T-helper 17 cell (primary cell): ENCODE results near the gene NFS1. TPM values are rescaled to one million over a fixed set of nuclear protein-coding genes. Genes with fewer than 3 reads are reported as not detected.

ENCODE experiments used
- ATAC-seq: fragments of 150-1000 bp; cut with Tn5 transposase; 2 replicates; pipeline ENCODE4 v1.10.0; 2021; ENCODE audit warnings: mild to moderate bottlenecking, moderate library complexity
- DNase-seq, 3 donors: peaks; one replicate each; pipeline versions ENCODE4 v3.0.0 to v3.0.0-alpha.2; 2020 to 2021
- H3K9me3 ChIP-seq: one replicate; pipeline ENCODE4 v1.7.0; 2013; ENCODE audit warnings: low read length, mild to moderate bottlenecking; ENCODE audit not compliant: control insufficient read depth, poor library complexity, severe bottlenecking
- H3K27ac Mint-ChIP-seq: one replicate; pipeline ENCODE4 v1.8.0; 2022; ENCODE audit warnings: mild to moderate bottlenecking, moderate library complexity, mixed read lengths
- H3K27me3 Mint-ChIP-seq: one replicate; pipeline ENCODE4 v1.8.0; 2022; ENCODE audit warnings: mixed read lengths
- H3K36me3 Mint-ChIP-seq: one replicate; pipeline ENCODE4 v1.8.0; 2022; ENCODE audit warnings: low read depth, mixed read lengths
- H3K4me1 Mint-ChIP-seq: one replicate; pipeline ENCODE4 v1.8.0; 2022; ENCODE audit warnings: mild to moderate bottlenecking, mixed read lengths
- H3K4me3 Mint-ChIP-seq: one replicate; pipeline ENCODE4 v1.8.0; 2022; ENCODE audit warnings: mild to moderate bottlenecking, moderate library complexity, mixed read lengths
- total RNA-seq, 4 donors: library from RNA in 2 of 4; stranded (reverse) in 2 of 4; gene quantifications; one replicate each; pipeline ENCODE4 v1.2.3 and lab custom pipeline; 2022 to 2026

The NFS1 gene
- total RNA-seq, 2 donors from 2014 or later = 16.8 to 19.4 TPM

- DNase-seq (no peak), ATAC-seq (no peak)
- H3K9me3 ChIP-seq = no peaks in the 10 kb centered on the region
- no peaks in the 10 kb centered on the region for H3K27me3 Mint-ChIP-seq
- peak overlapping the region; percentile 79 for H3K27ac Mint-ChIP-seq
- H3K4me3 Mint-ChIP-seq = no peak overlapping the region
- H3K4me1 Mint-ChIP-seq = peaks cover 18% of the 10 kb centered on the region
- H3K36me3 Mint-ChIP-seq = peaks cover 3% of the 10 kb centered on the region
Measured at GRCh38 chr20:35651958-35652357, 47.2 kb downstream of the NFS1 start.

- H3K9me3 ChIP-seq = no peaks in the 10 kb centered on the region
- ATAC-seq (no peak), DNase-seq (no peak)
- Mint-ChIP-seq H3K4me1 (peaks cover 19% of the 10 kb centered on the region), H3K4me3 (no peak overlapping the region), H3K27me3 (no peaks in the 10 kb centered on the region), H3K27ac (peak overlapping the region; percentile 79), H3K36me3 (peaks cover 3% of the 10 kb centered on the region)
Measured at GRCh38 chr20:35650632-35651031, 48.5 kb downstream of the NFS1 start.

GRCh38 chr20:35648836-35649235 is 50.3 kb downstream of the NFS1 start:
- peaks cover 30% of the 10 kb centered on the region for H3K4me1 Mint-ChIP-seq
- peak overlapping the region; percentile 77 for H3K27ac Mint-ChIP-seq
- DNase-seq = no peak
- ATAC-seq = no peak
- H3K36me3 Mint-ChIP-seq = peaks cover 3% of the 10 kb centered on the region
- H3K9me3 ChIP-seq = no peaks in the 10 kb centered on the region
- no peaks in the 10 kb centered on the region for H3K27me3 Mint-ChIP-seq
- H3K4me3 Mint-ChIP-seq = no peak overlapping the region

DNA sequence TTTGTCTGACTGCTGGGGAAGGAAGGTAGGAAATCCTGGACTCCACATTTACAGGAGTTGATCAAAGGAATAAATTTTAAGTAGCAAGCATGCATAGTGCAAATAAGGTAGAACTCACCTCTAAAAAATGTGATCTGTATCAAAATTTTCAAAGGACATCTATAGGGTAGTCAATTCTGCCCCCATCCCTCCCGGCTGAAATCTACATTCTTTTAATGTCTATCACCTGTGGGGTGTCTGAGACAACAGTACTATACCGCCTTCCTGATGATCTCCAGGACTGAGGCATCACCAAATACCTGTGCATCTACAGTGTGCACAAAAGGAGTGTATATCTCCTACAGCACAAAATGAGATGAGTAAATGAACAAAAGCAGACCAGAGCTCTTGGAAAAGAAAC is 54.3 kb downstream of the NFS1 start:
- DNase-seq (no peak), ATAC-seq (no peak)
- H3K4me1 Mint-ChIP-seq = peaks cover 55% of the 10 kb centered on the region
- no peak overlapping the region for H3K4me3 Mint-ChIP-seq
- H3K27me3 Mint-ChIP-seq = no peaks in the 10 kb centered on the region
- H3K27ac Mint-ChIP-seq = peak overlapping the region; percentile 60
- H3K36me3 Mint-ChIP-seq = no peaks in the 10 kb centered on the region
- H3K9me3 ChIP-seq = no peaks in the 10 kb centered on the region

DNA sequence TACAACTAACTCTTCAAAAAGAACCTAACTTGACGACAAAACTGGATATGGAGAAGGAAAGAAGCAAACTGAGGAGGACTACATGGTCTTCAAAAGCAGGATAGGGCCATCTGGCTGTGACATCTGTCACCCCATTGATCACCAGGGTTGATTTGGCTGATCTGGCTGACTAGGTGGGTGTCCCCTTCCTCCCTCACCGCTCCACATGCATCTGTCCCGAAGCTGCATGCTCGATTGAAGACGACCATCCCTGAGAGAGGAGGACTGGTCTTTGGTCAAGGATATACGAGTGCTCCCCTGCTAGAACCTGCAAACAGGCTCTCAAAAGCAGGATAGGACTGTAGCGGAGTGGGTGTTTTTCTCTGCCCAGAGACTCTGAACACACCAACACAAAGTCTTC is 56.1 kb downstream of the NFS1 start:
- H3K27ac Mint-ChIP-seq = peak overlapping the region; percentile 34
- no peak for ATAC-seq
- DNase-seq = no peak
- no peak overlapping the region for H3K4me3 Mint-ChIP-seq
- H3K9me3 ChIP-seq = no peaks in the 10 kb centered on the region
- no peaks in the 10 kb centered on the region for H3K27me3 Mint-ChIP-seq
- no peaks in the 10 kb centered on the region for H3K36me3 Mint-ChIP-seq
- H3K4me1 Mint-ChIP-seq = peaks cover 54% of the 10 kb centered on the region

- H3K27me3 Mint-ChIP-seq = no peaks in the 10 kb centered on the region
- ATAC-seq = no peak
- no peak for DNase-seq
- no peak overlapping the region for H3K4me3 Mint-ChIP-seq
- H3K9me3 ChIP-seq = no peaks in the 10 kb centered on the region
- H3K4me1 Mint-ChIP-seq = peaks cover 66% of the 10 kb centered on the region
- H3K36me3 Mint-ChIP-seq = no peaks in the 10 kb centered on the region
- H3K27ac Mint-ChIP-seq = peak overlapping the region; percentile 92
Measured at GRCh38 chr20:35641743-35642142, 57.4 kb downstream of the NFS1 start.

DNA sequence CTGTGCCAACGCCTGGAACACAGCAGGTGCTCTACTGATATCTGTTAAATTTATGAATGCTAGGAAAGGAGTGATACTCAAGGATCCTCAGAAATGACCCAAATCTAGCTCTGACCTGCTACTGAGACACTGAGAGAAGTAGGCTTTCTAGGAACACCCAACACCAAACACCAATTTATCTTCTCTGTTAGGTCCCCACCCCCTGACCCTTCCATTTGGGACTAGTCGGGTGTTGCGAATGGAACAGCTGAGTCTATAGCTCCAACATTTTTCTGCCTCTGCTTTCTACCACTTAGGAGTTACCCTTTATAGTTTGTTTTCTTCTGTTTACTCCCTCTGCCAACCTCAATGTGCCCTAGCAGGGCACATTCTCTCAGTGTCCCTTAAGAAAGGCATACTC is 58.4 kb downstream of the NFS1 start:
- Mint-ChIP-seq H3K36me3 (no peaks in the 10 kb centered on the region), H3K4me3 (no peak overlapping the region), H3K4me1 (peaks cover 70% of the 10 kb centered on the region), H3K27ac (peak overlapping the region; percentile 92), H3K27me3 (no peaks in the 10 kb centered on the region)
- ATAC-seq (no peak), DNase-seq (no peak)
- no peaks in the 10 kb centered on the region for H3K9me3 ChIP-seq

- Mint-ChIP-seq H3K4me1 (peaks cover 65% of the 10 kb centered on the region), H3K27ac (peak overlapping the region; percentile 93), H3K27me3 (no peaks in the 10 kb centered on the region), H3K4me3 (no peak overlapping the region), H3K36me3 (no peaks in the 10 kb centered on the region)
- DNase-seq = no peak
- no peaks in the 10 kb centered on the region for H3K9me3 ChIP-seq
- ATAC-seq = no peak
Measured at GRCh38 chr20:35638751-35639150, 60.4 kb downstream of the NFS1 start.

DNA sequence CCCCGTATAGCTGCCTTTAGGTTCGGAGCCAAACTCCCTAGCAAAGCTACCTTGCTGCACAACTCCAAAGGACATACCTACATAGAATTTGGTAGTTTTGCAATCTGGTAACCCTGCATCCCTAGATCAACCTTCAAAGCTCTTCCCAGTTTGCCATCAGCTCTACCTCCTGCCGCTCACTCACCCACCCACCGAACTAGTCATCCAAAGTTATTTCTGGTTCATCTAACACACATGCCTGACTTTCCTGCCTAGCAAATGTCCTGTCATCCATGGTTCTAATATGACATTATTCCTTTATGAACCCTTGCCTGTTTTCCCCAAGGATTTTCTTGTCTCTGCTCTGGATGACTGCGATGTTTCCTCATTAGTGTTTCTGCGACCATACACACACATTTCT is 61.9 kb downstream of the NFS1 start:
- Mint-ChIP-seq H3K4me1 (peaks cover 59% of the 10 kb centered on the region), H3K27me3 (no peaks in the 10 kb centered on the region), H3K27ac (peak overlapping the region; percentile 93), H3K4me3 (no peak overlapping the region), H3K36me3 (no peaks in the 10 kb centered on the region)
- DNase-seq = no peak
- H3K9me3 ChIP-seq = no peaks in the 10 kb centered on the region
- no peak for ATAC-seq

GRCh38 chr20:35636095-35636494 is 63.1 kb downstream of the NFS1 start:
- Mint-ChIP-seq H3K4me1 (peaks cover 50% of the 10 kb centered on the region), H3K27ac (peak overlapping the region; percentile 93)

DNA sequence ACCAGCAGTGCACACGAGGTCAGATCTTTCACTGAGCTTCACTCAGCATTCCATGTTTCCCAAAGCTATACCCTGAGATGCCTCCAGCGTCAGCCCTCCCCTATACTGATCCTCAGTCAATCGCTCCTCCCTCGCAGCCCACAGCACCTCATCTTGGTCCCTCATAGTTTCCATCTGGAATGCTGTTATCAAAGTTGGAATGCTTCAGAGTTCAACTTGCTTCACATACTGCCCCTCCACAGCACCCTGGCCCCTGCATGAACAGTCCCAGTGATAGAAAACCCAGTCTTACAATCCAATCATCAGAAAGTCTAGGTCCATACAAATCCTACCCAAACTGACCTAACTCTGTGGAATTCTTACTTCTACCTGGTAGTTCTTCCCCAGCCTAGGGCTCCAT is 63.5 kb downstream of the NFS1 start:
- Mint-ChIP-seq H3K4me3 (no peak overlapping the region), H3K4me1 (peaks cover 47% of the 10 kb centered on the region), H3K27me3 (no peaks in the 10 kb centered on the region), H3K36me3 (no peaks in the 10 kb centered on the region), H3K27ac (peak overlapping the region; percentile 93)
- H3K9me3 ChIP-seq = no peaks in the 10 kb centered on the region
- no peak for ATAC-seq
- DNase-seq = no peak

More at GRCh38 chr20:35636095-35636494, 63.1 kb downstream of the NFS1 start:
- ATAC-seq = no peak
- H3K4me3 Mint-ChIP-seq = no peak overlapping the region
- H3K27me3 Mint-ChIP-seq = no peaks in the 10 kb centered on the region
- H3K36me3 Mint-ChIP-seq = no peaks in the 10 kb centered on the region
- no peak for DNase-seq
- H3K9me3 ChIP-seq = no peaks in the 10 kb centered on the region

- H3K4me3 Mint-ChIP-seq = no peak overlapping the region
- DNase-seq = no peak
- no peaks in the 10 kb centered on the region for H3K9me3 ChIP-seq
- no peak for ATAC-seq
- no peaks in the 10 kb centered on the region for H3K27me3 Mint-ChIP-seq
- H3K4me1 Mint-ChIP-seq = peaks cover 28% of the 10 kb centered on the region
- peak overlapping the region; percentile 84 for H3K27ac Mint-ChIP-seq
- H3K36me3 Mint-ChIP-seq = peaks cover 3% of the 10 kb centered on the region
Measured at GRCh38 chr20:35632539-35633115, 66.5 kb downstream of the NFS1 start.

GRCh38 chr20:35630636-35631035 is 68.5 kb downstream of the NFS1 start:
- Mint-ChIP-seq H3K4me3 (no peak overlapping the region), H3K36me3 (peaks cover 5% of the 10 kb centered on the region), H3K4me1 (peaks cover 15% of the 10 kb centered on the region), H3K27me3 (no peaks in the 10 kb centered on the region), H3K27ac (peak overlapping the region; percentile 6)
- ATAC-seq (no peak), DNase-seq (no peak)
- no peaks in the 10 kb centered on the region for H3K9me3 ChIP-seq

DNA sequence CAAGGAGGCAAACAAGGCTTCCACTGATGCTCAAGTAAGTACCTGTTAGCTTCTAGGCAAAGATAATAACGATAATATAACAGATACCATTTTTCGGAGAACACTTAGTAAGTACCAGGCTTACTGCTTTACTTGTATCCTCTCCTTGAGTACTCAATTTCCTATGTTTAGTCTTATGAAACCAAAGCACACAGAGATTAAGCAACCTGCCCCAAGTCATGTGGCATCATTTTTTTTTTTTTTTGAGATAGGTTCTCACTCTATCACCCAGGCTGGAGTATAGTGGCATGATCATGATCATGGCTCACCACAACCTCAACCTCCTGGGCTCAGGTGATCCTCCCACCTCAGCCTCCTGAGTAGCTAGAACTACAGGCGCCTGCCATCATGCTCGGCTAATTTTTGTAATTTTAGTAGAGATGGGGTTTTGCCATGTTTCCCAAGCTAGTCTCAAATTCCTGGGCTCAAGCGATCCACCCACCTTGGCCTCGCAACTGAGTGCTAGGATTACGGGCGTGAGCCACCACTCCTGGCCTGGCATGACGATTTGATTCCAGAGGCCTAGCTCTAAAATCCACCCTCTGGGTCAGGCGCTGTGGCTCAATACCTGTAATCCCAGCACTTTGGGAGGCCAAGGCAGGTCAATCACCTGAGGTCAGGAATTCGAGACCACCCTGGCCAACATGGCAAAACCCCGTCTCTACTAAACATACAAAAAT is 69.6 kb downstream of the NFS1 start:
- peak overlapping the region; percentile 6 for H3K27ac Mint-ChIP-seq

More for the DNA sequence above, 69.6 kb downstream of the NFS1 start:
- ATAC-seq = no peak
- Mint-ChIP-seq H3K36me3 (peaks cover 7% of the 10 kb centered on the region), H3K4me3 (no peak overlapping the region), H3K4me1 (peaks cover 11% of the 10 kb centered on the region), H3K27me3 (no peaks in the 10 kb centered on the region)
- no peak for DNase-seq
- no peaks in the 10 kb centered on the region for H3K9me3 ChIP-seq
